Parathyroid adenoma (tissue), 2 donors: ENCODE data around the gene GTF2E1.

Experiments
- H2AFZ ChIP-seq: fragments of 300-600 bp; sonication (generic); one replicate; pipeline ENCODE4 v1.7.0; 2017; ENCODE audit warnings: antibody characterized with exemption, mild to moderate bottlenecking
- H3K27ac ChIP-seq: fragments of 300-600 bp; sonication (generic); one replicate; pipeline ENCODE4 v1.7.0; 2017
- H3K27me3 ChIP-seq: fragments of 300-600 bp; sonication (generic); one replicate; pipeline ENCODE4 v1.7.0; 2017; ENCODE audit warnings: low read length; ENCODE audit not compliant: control insufficient read depth, insufficient read depth
- H3K36me3 ChIP-seq: fragments of 300-600 bp; sonication (generic); one replicate; pipeline ENCODE4 v1.7.0; 2017; ENCODE audit warnings: low read length; ENCODE audit not compliant: control insufficient read depth, insufficient read depth
- H3K4me1 ChIP-seq: fragments of 300-600 bp; sonication (generic); one replicate; pipeline ENCODE4 v1.7.0; 2017; ENCODE audit warnings: control low read depth
- H3K4me2 ChIP-seq: fragments of 300-600 bp; sonication (generic); one replicate; pipeline ENCODE4 v1.7.0; 2017; ENCODE audit warnings: low read length
- H3K4me3 ChIP-seq: fragments of 300-600 bp; sonication (generic); one replicate; pipeline ENCODE4 v1.7.0; 2017; ENCODE audit warnings: low read depth, low read length
- H3K79me2 ChIP-seq: fragments of 300-600 bp; sonication (generic); one replicate; pipeline ENCODE4 v1.7.0; 2017; ENCODE audit warnings: control low read depth
- H3K9ac ChIP-seq: fragments of 300-600 bp; sonication (generic); one replicate; pipeline ENCODE4 v1.7.0; 2017; ENCODE audit warnings: mild to moderate bottlenecking
- H3K9me3 ChIP-seq: fragments of 300-600 bp; sonication (generic); one replicate; pipeline ENCODE4 v1.7.0; 2017; ENCODE audit warnings: low read length; ENCODE audit not compliant: control insufficient read depth
- TF ChIP-seq, protein P1 (sequence below): fragments of 300-600 bp; sonication (generic); IDR thresholded peaks from one replicate; pipeline ENCODE4 v1.7.0; 2017; ENCODE audit warnings: antibody characterized with exemption, mild to moderate bottlenecking
- donor health status: primary hyperparathyroidism.

The GTF2E1 gene

GRCh38 chr3:120798346-120798745, 55.8 kb downstream of the GTF2E1 start:
- Histone ChIP-seq H3K4me2 (no peak overlapping the region), H3K4me1 (no peaks in the 10 kb centered on the region), H3K9ac (no peak overlapping the region), H2AFZ (no peak overlapping the region), H3K27ac (no peak overlapping the region), H3K4me3 (no peak overlapping the region), H3K79me2 (no peaks in the 10 kb centered on the region), H3K36me3 (no peaks in the 10 kb centered on the region), H3K27me3 (no peaks in the 10 kb centered on the region), H3K9me3 (no peaks in the 10 kb centered on the region)
- TF ChIP-seq, protein P1, sequence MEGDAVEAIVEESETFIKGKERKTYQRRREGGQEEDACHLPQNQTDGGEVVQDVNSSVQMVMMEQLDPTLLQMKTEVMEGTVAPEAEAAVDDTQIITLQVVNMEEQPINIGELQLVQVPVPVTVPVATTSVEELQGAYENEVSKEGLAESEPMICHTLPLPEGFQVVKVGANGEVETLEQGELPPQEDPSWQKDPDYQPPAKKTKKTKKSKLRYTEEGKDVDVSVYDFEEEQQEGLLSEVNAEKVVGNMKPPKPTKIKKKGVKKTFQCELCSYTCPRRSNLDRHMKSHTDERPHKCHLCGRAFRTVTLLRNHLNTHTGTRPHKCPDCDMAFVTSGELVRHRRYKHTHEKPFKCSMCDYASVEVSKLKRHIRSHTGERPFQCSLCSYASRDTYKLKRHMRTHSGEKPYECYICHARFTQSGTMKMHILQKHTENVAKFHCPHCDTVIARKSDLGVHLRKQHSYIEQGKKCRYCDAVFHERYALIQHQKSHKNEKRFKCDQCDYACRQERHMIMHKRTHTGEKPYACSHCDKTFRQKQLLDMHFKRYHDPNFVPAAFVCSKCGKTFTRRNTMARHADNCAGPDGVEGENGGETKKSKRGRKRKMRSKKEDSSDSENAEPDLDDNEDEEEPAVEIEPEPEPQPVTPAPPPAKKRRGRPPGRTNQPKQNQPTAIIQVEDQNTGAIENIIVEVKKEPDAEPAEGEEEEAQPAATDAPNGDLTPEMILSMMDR, result no peak

GRCh38 chr3:120800625-120801024, 58.1 kb downstream of the GTF2E1 start:
- H3K4me1 ChIP-seq, result no peaks in the 10 kb centered on the region
- H3K9ac ChIP-seq, result no peak overlapping the region
- no peak overlapping the region for H2AFZ ChIP-seq
- TF ChIP-seq, protein P1, result no peak
- H3K9me3 ChIP-seq, result no peaks in the 10 kb centered on the region
- H3K27me3 ChIP-seq, result no peaks in the 10 kb centered on the region
- no peaks in the 10 kb centered on the region for H3K79me2 ChIP-seq
- H3K4me3 ChIP-seq, result no peak overlapping the region
- no peak overlapping the region for H3K27ac ChIP-seq
- no peaks in the 10 kb centered on the region for H3K36me3 ChIP-seq
- no peak overlapping the region for H3K4me2 ChIP-seq

GRCh38 chr3:120801484-120801883, 58.9 kb downstream of the GTF2E1 start:
- no peaks in the 10 kb centered on the region for H3K36me3 ChIP-seq
- no peak overlapping the region for H3K4me2 ChIP-seq
- no peaks in the 10 kb centered on the region for H3K79me2 ChIP-seq
- no peaks in the 10 kb centered on the region for H3K9me3 ChIP-seq
- no peaks in the 10 kb centered on the region for H3K4me1 ChIP-seq
- H2AFZ ChIP-seq, result no peak overlapping the region
- H3K9ac ChIP-seq, result no peak overlapping the region
- TF ChIP-seq, protein P1, result no peak
- no peak overlapping the region for H3K27ac ChIP-seq
- H3K27me3 ChIP-seq, result no peaks in the 10 kb centered on the region
- no peak overlapping the region for H3K4me3 ChIP-seq

DNA sequence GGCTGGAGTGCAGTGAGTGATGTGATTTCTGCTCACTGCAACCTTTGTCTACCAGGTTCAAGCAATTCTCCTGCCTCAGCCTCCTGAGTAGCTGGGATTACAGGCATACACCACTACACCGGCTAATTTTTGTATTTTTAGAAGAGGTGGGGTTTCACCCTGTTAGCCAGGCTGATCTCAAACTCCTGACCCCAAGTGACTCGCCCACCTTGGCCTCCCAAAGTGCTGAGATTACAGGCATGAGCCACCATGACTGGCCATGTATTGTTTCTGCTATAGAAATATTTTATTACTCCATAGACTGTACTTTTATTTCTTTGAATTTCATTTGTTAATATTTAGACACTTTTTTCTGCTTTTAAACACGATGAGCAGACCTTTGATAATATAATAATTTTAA, 60.4 kb downstream of the GTF2E1 start:
- Histone ChIP-seq H3K27ac (no peak overlapping the region), H3K4me1 (no peaks in the 10 kb centered on the region), H3K4me2 (no peak overlapping the region), H3K9me3 (no peaks in the 10 kb centered on the region), H3K4me3 (no peak overlapping the region), H3K27me3 (no peaks in the 10 kb centered on the region), H3K9ac (no peak overlapping the region), H3K79me2 (no peaks in the 10 kb centered on the region), H2AFZ (no peak overlapping the region), H3K36me3 (no peaks in the 10 kb centered on the region)
- TF ChIP-seq, protein P1, result no peak

DNA sequence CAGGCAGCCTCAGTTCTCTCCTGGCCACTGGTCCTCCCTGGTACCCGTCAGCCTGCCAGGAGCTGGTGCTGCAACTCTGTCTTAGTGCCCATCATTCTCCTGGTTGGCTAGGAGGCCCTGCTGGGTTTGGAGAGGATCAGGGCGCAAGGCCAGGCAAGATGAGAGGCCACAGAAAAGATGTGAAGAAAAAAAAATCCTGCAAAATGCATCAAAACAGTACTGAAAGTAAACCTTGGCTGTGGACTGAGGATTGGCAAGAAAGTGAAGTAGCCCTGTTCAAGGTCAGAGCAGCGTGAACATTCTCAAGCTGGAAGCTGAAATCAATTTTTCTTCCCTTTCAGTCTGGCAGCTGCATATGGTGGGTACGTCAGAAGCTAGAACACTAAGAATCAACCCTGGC, 74.2 kb downstream of the GTF2E1 start:
- no peaks in the 10 kb centered on the region for H3K79me2 ChIP-seq
- H3K9me3 ChIP-seq, result no peaks in the 10 kb centered on the region
- H3K9ac ChIP-seq, result no peak overlapping the region
- no peak overlapping the region for H3K27ac ChIP-seq
- H3K4me1 ChIP-seq, result no peaks in the 10 kb centered on the region
- H3K4me2 ChIP-seq, result no peak overlapping the region
- TF ChIP-seq, protein P1, result no peak
- H2AFZ ChIP-seq, result no peak overlapping the region
- no peaks in the 10 kb centered on the region for H3K27me3 ChIP-seq
- no peaks in the 10 kb centered on the region for H3K36me3 ChIP-seq
- H3K4me3 ChIP-seq, result no peak overlapping the region
